ENCODE results near the gene DCXR. TPM values are rescaled to one million over a fixed set of nuclear protein-coding genes. Genes with fewer than 3 reads are reported as not detected.

Gene DCXR
- total and polyA plus RNA-seq, 7 donors, result 44.3 to 163 (median 94.8) TPM

DNA sequence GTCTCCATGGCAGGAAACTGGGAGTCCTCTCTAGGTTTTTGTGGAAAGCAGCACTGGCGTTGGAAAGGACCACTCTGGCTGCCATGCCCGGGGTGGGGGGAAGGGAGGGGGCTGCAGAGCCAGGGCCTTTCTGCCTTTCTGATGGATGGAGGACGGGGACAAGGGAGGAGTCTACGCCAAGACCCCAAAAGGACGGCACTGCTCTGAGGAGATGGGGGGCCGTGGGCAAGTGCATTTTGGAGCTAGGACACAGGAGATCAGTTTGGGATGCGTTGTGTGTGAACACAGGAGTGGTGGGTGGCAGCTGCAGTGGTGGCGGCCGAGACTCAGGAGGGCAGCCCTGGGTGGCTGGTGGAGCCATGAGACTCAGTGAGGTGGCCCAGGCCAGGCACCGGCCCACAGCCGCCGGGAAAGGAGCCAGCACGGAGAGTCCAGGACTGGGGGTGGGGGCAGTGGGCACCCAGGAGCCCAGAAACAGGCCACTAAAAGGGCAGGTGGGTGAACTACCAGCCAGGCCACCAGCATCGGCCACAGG lies 16.9 kb downstream of the DCXR start:
- H3K4me3 ChIP-seq, result no peak overlapping the region
- TF ChIP-seq, protein P1, sequence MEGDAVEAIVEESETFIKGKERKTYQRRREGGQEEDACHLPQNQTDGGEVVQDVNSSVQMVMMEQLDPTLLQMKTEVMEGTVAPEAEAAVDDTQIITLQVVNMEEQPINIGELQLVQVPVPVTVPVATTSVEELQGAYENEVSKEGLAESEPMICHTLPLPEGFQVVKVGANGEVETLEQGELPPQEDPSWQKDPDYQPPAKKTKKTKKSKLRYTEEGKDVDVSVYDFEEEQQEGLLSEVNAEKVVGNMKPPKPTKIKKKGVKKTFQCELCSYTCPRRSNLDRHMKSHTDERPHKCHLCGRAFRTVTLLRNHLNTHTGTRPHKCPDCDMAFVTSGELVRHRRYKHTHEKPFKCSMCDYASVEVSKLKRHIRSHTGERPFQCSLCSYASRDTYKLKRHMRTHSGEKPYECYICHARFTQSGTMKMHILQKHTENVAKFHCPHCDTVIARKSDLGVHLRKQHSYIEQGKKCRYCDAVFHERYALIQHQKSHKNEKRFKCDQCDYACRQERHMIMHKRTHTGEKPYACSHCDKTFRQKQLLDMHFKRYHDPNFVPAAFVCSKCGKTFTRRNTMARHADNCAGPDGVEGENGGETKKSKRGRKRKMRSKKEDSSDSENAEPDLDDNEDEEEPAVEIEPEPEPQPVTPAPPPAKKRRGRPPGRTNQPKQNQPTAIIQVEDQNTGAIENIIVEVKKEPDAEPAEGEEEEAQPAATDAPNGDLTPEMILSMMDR (IDR thresholded peaks at IDR 0.05), result no peak
- no peak for TF ChIP-seq POLR2A (IDR thresholded peaks at IDR 0.05)
- no peak for TF ChIP-seq EP300 (IDR thresholded peaks at IDR 0.05)
- TF ChIP-seq POLR2AphosphoS5 (IDR thresholded peaks at IDR 0.05), result no peak
- whole genome bisulfite sequencing, 2 donors, result 73 to 87% methylated on average over 14 of the region's 14 CpGs

DNA sequence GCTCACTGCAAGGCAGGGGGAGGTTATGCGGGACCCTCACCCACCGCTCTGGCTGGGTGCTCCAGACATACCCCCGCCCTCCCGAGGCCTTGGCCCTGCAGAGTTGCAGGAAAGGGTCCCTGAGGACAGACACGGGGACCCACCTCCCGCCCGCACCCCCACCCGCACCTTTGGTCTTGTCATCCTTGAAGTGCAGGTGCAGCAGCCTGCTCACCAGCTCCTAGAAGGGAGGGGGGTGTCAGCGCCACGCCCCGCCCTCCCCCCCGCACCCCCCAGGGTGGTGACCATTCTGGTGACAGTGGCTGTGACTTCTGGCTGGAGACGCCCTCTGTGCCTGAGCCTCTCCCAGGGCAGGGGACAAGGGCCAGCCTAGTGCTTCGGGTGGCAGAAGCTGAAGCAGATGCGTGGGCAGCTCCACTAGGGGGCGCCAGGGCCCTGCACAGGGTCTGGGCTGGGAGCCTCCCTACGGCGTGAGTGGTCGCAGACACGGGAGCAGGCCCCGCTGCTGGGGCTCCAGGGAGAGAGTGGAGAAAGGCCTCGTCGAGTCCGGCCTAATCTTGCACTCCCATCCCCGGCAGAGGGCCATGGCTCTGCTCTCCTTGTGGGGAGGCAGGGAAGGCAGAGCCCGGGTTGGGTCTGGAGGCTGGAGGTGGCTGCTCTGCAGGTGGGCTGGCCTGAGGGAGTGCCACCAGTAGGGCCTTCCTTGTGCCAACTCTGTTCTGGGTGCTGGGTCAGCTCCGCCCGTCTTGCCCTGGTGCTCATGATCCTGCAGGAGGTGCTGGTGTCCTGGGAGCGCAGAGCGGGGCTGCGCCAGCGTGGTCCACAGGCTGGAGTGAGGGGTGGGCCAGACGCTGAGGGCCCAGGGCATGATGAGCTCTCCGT lies 17.6 kb downstream of the DCXR start:
- Histone ChIP-seq H3K4me3 (no peak overlapping the region), H3K36me3 (peaks cover 0 to 18% (median 0%) of the 10 kb centered on the region in 4 donors), H3K27ac (no peak overlapping the region), H3K4me1 (peaks cover 0 to 40% (median 32%) of the 10 kb centered on the region in 4 donors), H3K9me3 (no peaks in the 10 kb centered on the region), H3K27me3 (no peaks in the 10 kb centered on the region)
- no peak for DNase-seq
- WGBS, 2 donors, result 57 to 68% methylated on average over 34 of the region's 34 CpGs
- intact Hi-C loops (cut with DNase I), result loop anchor here (5.0 kb wide), 1 partner anchor 43 kb away; the partner anchor contains the start of gene ASPSCR1
- no peak for TF ChIP-seq EP300 (IDR thresholded peaks at IDR 0.05)
- no peak for TF ChIP-seq POLR2AphosphoS5 (IDR thresholded peaks at IDR 0.05)
- no peak for TF ChIP-seq POLR2A (IDR thresholded peaks at IDR 0.05)
- TF ChIP-seq, protein P1 (IDR thresholded peaks at IDR 0.05), result peak; percentile 21 to 59 (median 49)

More for the DNA sequence above, 16.9 kb downstream of the DCXR start:
- Histone ChIP-seq H3K4me1 (peaks cover 0 to 40% (median 32%) of the 10 kb centered on the region in 4 donors), H3K27me3 (no peaks in the 10 kb centered on the region), H3K9me3 (no peaks in the 10 kb centered on the region), H3K27ac (no peak overlapping the region), H3K36me3 (peaks cover 0 to 18% (median 0%) of the 10 kb centered on the region in 4 donors)
- intact Hi-C loops (cut with DNase I), result loop anchor here (1.0 to 5.0 kb wide), 2 partner anchors 43 to 61 kb away; partner anchors contain the start of gene ASPSCR1
- no peak for DNase-seq

DNA sequence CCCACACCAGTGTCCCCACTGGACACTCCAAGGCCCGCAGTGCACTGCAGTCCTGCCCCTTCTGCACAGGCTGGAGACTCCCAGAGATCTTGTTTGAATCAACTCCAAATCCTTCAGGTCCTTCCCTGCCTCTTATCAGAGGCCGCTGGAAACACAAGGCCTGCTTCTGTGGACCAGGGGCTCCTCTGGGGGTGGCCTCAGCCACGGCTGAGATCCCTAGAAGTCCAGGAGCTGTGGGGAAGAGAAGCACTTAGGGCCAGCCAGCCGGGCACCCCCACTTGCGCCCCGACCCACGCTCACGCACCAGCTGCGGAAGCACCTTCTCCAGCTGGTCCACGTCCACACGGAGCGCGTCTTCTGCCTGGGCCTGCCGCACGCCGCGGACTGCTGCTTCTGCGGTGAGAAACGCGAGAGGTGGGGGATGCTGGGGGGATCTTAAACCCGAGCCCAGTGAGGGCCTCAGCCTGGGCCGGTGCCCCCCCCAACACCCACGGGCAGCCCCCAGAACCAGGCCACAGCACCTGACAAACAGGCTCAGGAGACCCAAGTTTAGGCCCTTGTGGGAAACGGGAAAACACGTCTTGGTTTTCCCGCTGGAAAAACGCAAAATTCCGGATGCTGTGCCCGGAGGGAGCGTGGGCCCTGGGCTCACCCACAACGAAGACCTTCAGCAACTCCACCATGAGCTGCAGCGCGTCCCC lies 18.4 kb downstream of the DCXR start:
- no peaks in the 10 kb centered on the region for H3K9me3 ChIP-seq
- TF ChIP-seq, protein P1 (IDR thresholded peaks at IDR 0.05), result no peak
- TF ChIP-seq POLR2AphosphoS5 (IDR thresholded peaks at IDR 0.05) (no peak), POLR2A (IDR thresholded peaks at IDR 0.05) (no peak), EP300 (IDR thresholded peaks at IDR 0.05) (no peak)
- H3K27ac ChIP-seq, result no peak overlapping the region
- no peaks in the 10 kb centered on the region for H3K27me3 ChIP-seq
- DNase-seq, result no peak
- intact Hi-C loops (cut with DNase I), result no loop called here
- no peak overlapping the region for H3K4me3 ChIP-seq
- H3K36me3 ChIP-seq, result peaks cover 0 to 18% (median 0%) of the 10 kb centered on the region in 4 donors
- WGBS, 2 donors, result 91 to 92% methylated on average over 33 of the region's 33 CpGs
- H3K4me1 ChIP-seq, result peaks cover 0 to 39% (median 31%) of the 10 kb centered on the region in 4 donors

DNA sequence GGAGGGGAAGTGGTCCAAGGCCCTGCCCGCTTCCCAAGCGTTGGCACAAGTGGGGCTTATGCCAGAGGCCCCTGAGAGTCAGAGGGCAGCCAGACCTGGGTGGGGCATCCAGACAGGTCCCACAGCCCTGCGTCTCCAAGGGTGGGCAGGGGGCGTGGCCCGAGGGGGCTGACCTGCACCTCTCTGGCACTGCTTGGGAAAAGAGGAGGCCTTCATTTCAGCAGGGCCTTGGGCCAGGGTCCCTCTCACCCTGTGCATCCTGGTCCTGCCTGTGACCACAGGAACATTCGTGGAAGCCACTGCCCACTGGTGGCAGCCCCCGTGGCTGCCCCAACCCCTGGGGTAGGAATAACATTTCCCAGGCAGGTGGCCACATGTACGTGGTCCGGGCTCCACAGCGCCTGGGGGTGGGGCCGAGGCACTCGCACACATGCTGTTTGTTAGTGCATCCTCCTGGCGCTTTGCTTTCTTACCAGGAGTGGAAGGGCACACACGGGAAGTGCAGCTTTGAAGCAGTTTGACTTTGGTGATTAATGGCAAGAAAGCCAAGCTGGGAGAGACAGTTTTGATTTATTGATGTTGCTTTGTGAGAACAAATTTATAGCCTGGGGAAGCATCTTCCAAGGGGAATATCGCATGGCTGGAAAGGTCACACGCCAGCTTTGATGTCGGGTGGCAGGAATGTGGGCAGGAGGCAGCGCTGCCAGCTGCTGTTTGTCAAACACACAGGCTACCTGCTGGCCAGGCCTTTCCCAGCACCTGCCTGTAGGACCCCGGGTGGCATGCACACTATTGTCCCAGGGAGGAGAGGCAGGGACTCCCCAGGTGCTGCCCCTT lies 19.1 kb downstream of the DCXR start:
- WGBS, 2 donors, result 69 to 82% methylated on average over 19 of the region's 19 CpGs
- Histone ChIP-seq H3K4me1 (peaks cover 0 to 39% (median 32%) of the 10 kb centered on the region in 4 donors), H3K9me3 (no peaks in the 10 kb centered on the region), H3K36me3 (peaks cover 0 to 18% (median 0%) of the 10 kb centered on the region in 4 donors), H3K27ac (no peak overlapping the region), H3K4me3 (no peak overlapping the region), H3K27me3 (no peaks in the 10 kb centered on the region)
- no peak for TF ChIP-seq EP300 (IDR thresholded peaks at IDR 0.05)
- TF ChIP-seq POLR2A (IDR thresholded peaks at IDR 0.05), result no peak
- TF ChIP-seq, protein P1 (IDR thresholded peaks at IDR 0.05), result no peak
- TF ChIP-seq POLR2AphosphoS5 (IDR thresholded peaks at IDR 0.05), result no peak
- intact Hi-C loops (cut with DNase I), result no loop called here
- DNase-seq, result no peak

All from sigmoid colon (tissue), 7 donors.